Measurements from ENCODE around the gene TMEM209.

DNA sequence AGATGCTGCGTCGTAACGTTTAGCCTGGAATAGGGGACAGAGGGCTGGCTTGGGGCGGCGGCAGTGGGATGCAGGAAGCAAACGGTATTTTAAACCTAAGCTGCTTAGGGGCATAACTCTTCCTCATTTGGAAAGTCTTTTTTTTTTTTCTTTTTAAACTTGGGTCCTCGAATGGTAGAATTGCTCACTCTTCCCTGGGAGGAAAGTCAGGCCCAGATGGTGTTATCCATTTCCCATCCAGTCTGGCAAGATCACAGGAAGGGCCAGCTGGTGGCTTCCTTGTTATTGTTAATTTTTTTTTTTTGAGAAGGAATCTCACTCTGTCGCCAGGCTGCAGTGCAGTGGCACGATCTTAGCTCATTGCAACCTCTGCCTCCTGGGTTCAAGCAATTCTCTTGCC, 56.6 kb downstream of the TMEM209 start:
- TF ChIP-seq EZH2 (IDR thresholded peaks at IDR 0.05; ENCODE audit: insufficient read depth, poor library complexity, severe bottlenecking) (no peak), EZH2phosphoT487 (IDR thresholded peaks at IDR 0.05; ENCODE audit: insufficient read depth, low read depth) (no peak)
